GM19023 (cell line): ENCODE measurements around the gene INHBB.

Source experiments
- ATAC-seq: cut with Tn5 transposase; IDR thresholded peaks from one replicate; pipeline ENCODE4 v1.9.1; 2021; ENCODE audit warnings: mild to moderate bottlenecking, moderate library complexity; ENCODE audit not compliant: unreplicated experiment

INHBB gene

DNA sequence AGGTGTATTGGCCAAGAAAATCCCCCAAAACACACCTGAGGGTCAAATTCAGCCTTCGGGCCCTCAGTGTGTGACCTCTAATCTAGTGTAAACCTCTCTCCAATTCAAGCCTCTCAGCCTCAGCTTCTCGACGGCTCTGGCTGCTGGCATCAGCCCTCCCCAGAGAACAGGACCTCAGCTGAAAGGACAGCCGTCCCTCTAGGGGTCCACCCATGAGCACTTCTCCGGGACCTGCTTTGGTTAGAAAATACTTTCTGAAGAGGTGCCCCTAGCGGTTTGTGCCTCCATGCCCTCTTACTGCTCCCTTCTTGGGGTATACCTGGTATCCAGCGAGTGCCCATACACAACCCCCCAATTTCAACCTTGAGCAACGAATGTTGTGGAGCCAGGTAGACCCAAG lies 48.8 kb downstream of the INHBB start:
- ATAC-seq, result no peak

DNA sequence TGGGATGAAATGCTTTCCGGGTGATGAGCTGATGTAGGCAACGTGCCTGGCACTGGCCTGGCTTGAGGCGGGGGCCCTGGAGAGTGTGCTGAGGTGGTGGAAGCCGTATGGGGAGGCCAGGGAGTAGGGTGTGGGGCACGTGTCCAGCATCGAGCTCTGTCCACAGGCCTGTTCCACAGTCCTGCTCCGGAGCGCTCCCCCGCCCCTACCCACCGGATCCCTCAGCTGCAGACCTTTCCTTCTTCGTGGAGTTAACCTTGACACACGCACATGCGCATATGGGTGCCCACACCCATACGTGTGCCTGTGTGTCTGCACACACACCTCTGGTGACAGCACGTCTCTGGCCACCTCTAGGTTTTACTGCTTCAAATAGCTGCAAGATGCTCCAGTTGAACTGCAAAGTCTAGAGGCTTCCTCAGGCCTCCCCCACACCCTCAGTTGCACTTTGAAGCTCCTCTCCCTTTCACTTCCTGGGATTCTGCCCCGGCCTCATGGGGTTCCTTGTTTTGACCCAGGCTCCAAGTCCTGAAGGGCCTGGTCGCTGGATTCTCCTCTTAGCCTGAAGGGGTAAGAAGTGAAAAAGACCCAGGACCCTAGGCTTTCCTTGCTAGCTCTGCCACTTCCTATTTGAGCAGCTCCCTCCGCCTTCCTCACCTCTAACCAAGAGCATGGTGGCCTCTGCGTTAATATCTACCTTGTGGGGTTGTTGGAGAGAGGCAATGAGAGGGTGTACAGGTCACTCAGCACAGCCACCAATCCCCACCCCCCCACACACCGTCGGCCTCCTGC lies 49.5 kb downstream of the INHBB start:
- no peak for ATAC-seq

- ATAC-seq, result no peak
These were observed 50.3 kb downstream of the INHBB start for GRCh38 chr2:120396013-120396860.

GRCh38 chr2:120396861-120397811 lies 51.2 kb downstream of the INHBB start:
- no peak for ATAC-seq

DNA sequence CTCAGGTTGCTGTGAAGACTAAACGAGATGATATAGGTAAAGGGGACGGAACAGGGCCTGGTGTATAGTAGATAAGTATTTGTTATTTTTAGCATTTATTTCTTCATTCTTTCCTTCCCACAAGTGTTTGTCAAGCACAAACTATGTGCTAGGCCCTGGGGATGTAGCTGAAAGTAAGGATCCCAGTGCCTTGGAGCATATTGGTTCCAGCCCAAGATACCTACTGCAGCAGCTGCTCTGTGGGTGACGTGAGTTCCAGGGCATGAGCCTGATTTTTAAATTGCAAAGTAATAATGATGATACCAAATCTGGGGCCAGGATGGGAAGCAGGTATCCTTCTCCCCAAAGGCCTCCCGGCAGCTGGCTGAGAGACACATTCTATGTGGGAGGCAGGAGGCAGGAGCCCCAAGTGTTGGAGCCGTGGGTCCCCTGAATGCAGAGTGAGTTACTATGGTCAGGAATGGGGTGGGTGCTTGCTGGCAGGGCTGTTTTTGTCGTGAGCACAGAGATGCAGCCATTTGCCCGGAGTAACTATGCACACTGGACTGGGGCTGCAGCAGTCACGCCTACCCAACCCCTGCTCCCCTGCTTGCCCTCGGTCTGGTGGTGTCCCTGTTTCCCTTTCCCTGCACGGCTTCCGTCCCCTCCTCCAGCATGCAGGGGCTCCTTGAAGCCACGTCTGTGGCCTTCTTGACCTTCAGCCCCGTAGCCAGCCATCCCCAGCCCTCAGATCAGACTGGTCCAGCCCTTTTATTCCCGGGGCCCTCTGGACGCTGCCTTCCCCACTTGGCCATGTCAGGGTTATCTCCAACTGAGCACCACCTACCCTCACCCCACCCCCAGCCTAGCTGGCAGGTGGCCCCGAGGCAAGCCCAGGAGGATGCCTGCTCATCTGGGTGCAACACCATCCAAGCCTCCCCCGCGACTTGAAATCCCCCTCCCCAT lies 52.4 kb downstream of the INHBB start:
- no peak for ATAC-seq

DNA sequence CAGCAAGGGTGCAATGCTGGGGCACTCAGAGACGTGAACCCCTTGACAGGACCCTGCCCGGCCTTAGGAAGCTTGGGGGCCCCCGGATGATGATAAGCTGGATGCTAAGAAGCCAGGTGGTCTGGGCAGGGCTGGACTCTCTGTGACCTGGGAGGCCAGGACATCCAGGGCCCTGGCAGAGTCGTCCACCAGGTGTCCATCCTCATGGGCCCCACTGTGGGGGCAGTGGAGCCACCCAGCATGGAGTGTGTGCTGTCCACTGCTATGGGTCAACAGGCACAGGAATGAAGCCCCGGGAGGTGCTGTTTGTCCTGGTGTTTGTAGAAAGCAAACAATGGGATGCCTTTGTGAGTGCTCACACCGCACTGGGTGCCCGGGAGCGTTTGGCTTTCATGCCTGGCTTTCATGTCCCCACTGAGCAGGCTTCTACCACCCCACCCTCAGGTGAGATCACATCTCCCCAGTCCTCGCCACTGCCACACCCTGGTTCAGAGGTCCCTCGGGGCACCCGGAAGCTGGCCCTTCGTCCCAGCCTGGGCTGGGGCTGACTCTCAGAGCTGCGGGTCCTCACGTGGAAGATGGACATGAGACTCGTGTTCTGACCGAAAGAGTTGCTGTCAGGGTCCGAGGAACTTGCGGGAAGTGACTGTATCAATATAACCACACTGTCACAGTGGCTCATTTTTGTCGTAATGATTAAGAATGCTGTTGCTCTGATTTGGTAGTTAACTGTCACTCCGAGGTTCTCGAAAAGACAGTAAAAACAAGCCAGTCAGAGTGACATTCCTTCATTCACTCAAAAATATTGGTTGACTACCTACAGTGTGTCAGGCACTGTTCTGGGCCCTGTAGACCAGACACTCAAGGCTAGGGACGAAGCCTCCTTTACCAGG lies 53.3 kb downstream of the INHBB start:
- ATAC-seq, result no peak

- no peak for ATAC-seq
These were observed 53.9 kb downstream of the INHBB start for GRCh38 chr2:120399889-120400240.

- no peak for ATAC-seq
These were observed 54.6 kb downstream of the INHBB start for GRCh38 chr2:120400551-120400950.
